H9 (cell line): Measurements from ENCODE around the gene BACE2. TPM values are rescaled to one million over a fixed set of nuclear protein-coding genes. Genes with fewer than 3 reads are reported as not detected.

ENCODE experiments used
- DNase-seq: peaks from one replicate; pipeline ENCODE4 v3.0.0-alpha.2; 2017
- H2AFZ ChIP-seq: one replicate; pipeline ENCODE4 v1.6.1; 2013; ENCODE audit warnings: mild to moderate bottlenecking, low read length, control low read depth, moderate library complexity
- H2AK5ac ChIP-seq: 2 replicates; pipeline ENCODE4 v1.6.1; 2013; ENCODE audit warnings: low read length, control low read depth, mixed read lengths; ENCODE audit not compliant: insufficient read length
- H2BK120ac ChIP-seq: one replicate; pipeline ENCODE4 v1.6.1; 2013; ENCODE audit warnings: low read depth, mild to moderate bottlenecking, low read length, control low read depth, inconsistent platforms; ENCODE audit not compliant: poor library complexity, severe bottlenecking
- H2BK12ac ChIP-seq: 2 replicates; pipeline ENCODE4 v1.6.1; 2013; ENCODE audit warnings: low read length, control low read depth, mixed read lengths, low read depth; ENCODE audit not compliant: insufficient read length
- H2BK15ac ChIP-seq: 2 replicates; pipeline ENCODE4 v1.6.1; 2013; ENCODE audit warnings: low read depth, low read length, control low read depth
- H2BK20ac ChIP-seq: one replicate; pipeline ENCODE4 v1.6.1; 2013; ENCODE audit warnings: low read depth, mild to moderate bottlenecking, low read length, control low read depth, inconsistent platforms; ENCODE audit not compliant: poor library complexity, severe bottlenecking
- H2BK5ac ChIP-seq: 2 replicates; pipeline ENCODE4 v1.6.1; 2013; ENCODE audit warnings: low read length, control low read depth, mixed read lengths; ENCODE audit not compliant: insufficient read length
- H3K14ac ChIP-seq: 2 replicates; pipeline ENCODE4 v1.6.1; 2013; ENCODE audit warnings: low read length, control low read depth; ENCODE audit not compliant: insufficient read depth
- H3K18ac ChIP-seq: 2 replicates; pipeline ENCODE4 v1.6.1; 2013; ENCODE audit warnings: low read depth, mild to moderate bottlenecking, mixed read lengths, low read length, control low read depth; ENCODE audit not compliant: insufficient read length
- H3K23ac ChIP-seq: 2 replicates; pipeline ENCODE4 v1.6.1; 2013; ENCODE audit warnings: low read length, control low read depth, mixed read lengths, low read depth; ENCODE audit not compliant: insufficient read length
- H3K23me2 ChIP-seq: 2 replicates; pipeline ENCODE4 v1.6.1; 2013; ENCODE audit warnings: low read depth, mild to moderate bottlenecking, mixed read lengths, low read length, control low read depth; ENCODE audit not compliant: insufficient read length, poor library complexity, severe bottlenecking
- H3K27ac ChIP-seq: 2 replicates; pipeline ENCODE4 v1.5.1; 2013; ENCODE audit warnings: low read length, control low read depth, mixed read lengths, low read depth; ENCODE audit not compliant: insufficient read length
- H3K27me3 ChIP-seq: 2 replicates; pipeline ENCODE4 v1.6.1; 2013; ENCODE audit warnings: low read length, control low read depth, inconsistent platforms; ENCODE audit not compliant: insufficient read depth
- H3K4ac ChIP-seq: 2 replicates; pipeline ENCODE4 v1.6.1; 2013; ENCODE audit warnings: low read depth, mild to moderate bottlenecking, control low read depth, inconsistent platforms, low read length, moderate library complexity
- H3K4me1 ChIP-seq: 2 replicates; pipeline ENCODE4 v1.6.1; 2013; ENCODE audit warnings: low read length, control low read depth, inconsistent platforms; ENCODE audit not compliant: insufficient read depth
- H3K4me2 ChIP-seq: 2 replicates; pipeline ENCODE4 v1.6.1; 2013; ENCODE audit warnings: low read length, control low read depth, mixed read lengths; ENCODE audit not compliant: insufficient read length, insufficient read depth
- H3K56ac ChIP-seq: 2 replicates; pipeline ENCODE4 v1.6.1; 2013; ENCODE audit warnings: low read depth, mild to moderate bottlenecking, mixed read lengths, low read length, control low read depth; ENCODE audit not compliant: insufficient read length
- H3K79me1 ChIP-seq: 2 replicates; pipeline ENCODE4 v1.6.1; 2013; ENCODE audit warnings: low read depth, mild to moderate bottlenecking, moderate library complexity, low read length, control low read depth, inconsistent platforms; ENCODE audit not compliant: insufficient read depth, poor library complexity, severe bottlenecking
- H3K79me2 ChIP-seq: 2 replicates; pipeline ENCODE4 v1.6.1; 2013; ENCODE audit warnings: low read length, control low read depth, inconsistent platforms; ENCODE audit not compliant: insufficient read depth
- H3K9ac ChIP-seq: 2 replicates; pipeline ENCODE4 v1.6.1; 2013; ENCODE audit warnings: low read length, control low read depth, mixed read lengths; ENCODE audit not compliant: insufficient read length; ENCODE audit errors: extremely low read depth
- H3K9me3 ChIP-seq: one replicate; pipeline ENCODE4 v1.6.1; 2013; ENCODE audit warnings: low read depth, low read length, inconsistent platforms; ENCODE audit not compliant: control insufficient read depth
- H3T11ph ChIP-seq: one replicate; pipeline ENCODE4 v1.6.1; 2013; ENCODE audit warnings: mild to moderate bottlenecking, low read length, control low read depth, inconsistent platforms
- H4K20me1 ChIP-seq: one replicate; pipeline ENCODE4 v1.6.1; 2013; ENCODE audit not compliant: control insufficient read depth, insufficient read length, insufficient read depth
- H4K5ac ChIP-seq: 2 replicates; pipeline ENCODE4 v1.6.1; 2013; ENCODE audit warnings: low read depth, mild to moderate bottlenecking, mixed read lengths, low read length, control low read depth; ENCODE audit not compliant: insufficient read length
- H4K8ac ChIP-seq: replicated peaks from 2 replicates; pipeline ENCODE4 v1.6.1; 2013; ENCODE audit warnings: low read length, control low read depth, mixed read lengths, low read depth; ENCODE audit not compliant: insufficient read length
- H4K91ac ChIP-seq: 2 replicates; pipeline ENCODE4 v1.6.1; 2013; ENCODE audit warnings: low read depth, mild to moderate bottlenecking, moderate library complexity, mixed read lengths, low read length, control low read depth; ENCODE audit not compliant: insufficient read length
- H3K27ac Mint-ChIP-seq, 3 experiments: 2 replicates in 2 of 3; 3 replicates in 1 of 3; pipeline ENCODE4 v1.8.0; 2020 to 2021; ENCODE audit warnings: mixed read lengths in 3 of 3, mild to moderate bottlenecking in 1 of 3, moderate library complexity in 1 of 3
- H3K27me3 Mint-ChIP-seq: 2 replicates; pipeline ENCODE4 v1.8.0; 2021; ENCODE audit warnings: low read depth, mild to moderate bottlenecking, moderate library complexity, mixed read lengths
- H3K36me3 Mint-ChIP-seq, 3 experiments: 2 replicates in 2 of 3; 3 replicates in 1 of 3; pipeline ENCODE4 v1.8.0; 2020 to 2021; ENCODE audit warnings: low read depth in 3 of 3, mixed read lengths in 3 of 3; ENCODE audit not compliant: insufficient read depth in 1 of 3
- H3K4me1 Mint-ChIP-seq, 2 experiments: 2 replicates each; pipeline ENCODE4 v1.8.0; 2020; ENCODE audit warnings: mixed read lengths in 2 of 2
- H3K4me3 Mint-ChIP-seq, 2 experiments: 2 replicates in 1 of 2; 3 replicates in 1 of 2; pipeline ENCODE4 v1.8.0; 2020 to 2021; ENCODE audit warnings: mild to moderate bottlenecking in 2 of 2, mixed read lengths in 2 of 2, moderate library complexity in 1 of 2
- H3K9me3 Mint-ChIP-seq, 2 experiments: 2 replicates in 1 of 2; 3 replicates in 1 of 2; pipeline ENCODE4 v1.8.0; 2020; ENCODE audit warnings: mild to moderate bottlenecking in 2 of 2, mixed read lengths in 2 of 2, moderate library complexity in 1 of 2
- WGBS: extraction: QIAGEN DNeasy Blood & Tissue Kit; methylation state at CpG from one replicate; pipeline ENCODE4 v1.1.7; 2013; ENCODE audit warnings: missing lambda C conversion rate, low lambda C conversion rate, mixed read lengths; ENCODE audit not compliant: insufficient read length; ENCODE audit errors: extremely low coverage; 5-methylcytosine and 5-hydroxymethylcytosine counted together
- total RNA-seq: library from RNA; stranded (reverse); gene quantifications from 2 replicates; pipeline ENCODE4 v1.2.1, GENCODE V29; 2021
- TF ChIP-seq, protein P1 (sequence below): fragments of 200-600 bp; sonication (generic); conservative IDR thresholded peaks from 3 replicates; pipeline ENCODE4 v1.8.0; 2021; ENCODE audit warnings: antibody characterized with exemption, mild to moderate bottlenecking

Gene BACE2
- total RNA-seq, 1 experiment from 2014 or later: 8.0 TPM

DNA sequence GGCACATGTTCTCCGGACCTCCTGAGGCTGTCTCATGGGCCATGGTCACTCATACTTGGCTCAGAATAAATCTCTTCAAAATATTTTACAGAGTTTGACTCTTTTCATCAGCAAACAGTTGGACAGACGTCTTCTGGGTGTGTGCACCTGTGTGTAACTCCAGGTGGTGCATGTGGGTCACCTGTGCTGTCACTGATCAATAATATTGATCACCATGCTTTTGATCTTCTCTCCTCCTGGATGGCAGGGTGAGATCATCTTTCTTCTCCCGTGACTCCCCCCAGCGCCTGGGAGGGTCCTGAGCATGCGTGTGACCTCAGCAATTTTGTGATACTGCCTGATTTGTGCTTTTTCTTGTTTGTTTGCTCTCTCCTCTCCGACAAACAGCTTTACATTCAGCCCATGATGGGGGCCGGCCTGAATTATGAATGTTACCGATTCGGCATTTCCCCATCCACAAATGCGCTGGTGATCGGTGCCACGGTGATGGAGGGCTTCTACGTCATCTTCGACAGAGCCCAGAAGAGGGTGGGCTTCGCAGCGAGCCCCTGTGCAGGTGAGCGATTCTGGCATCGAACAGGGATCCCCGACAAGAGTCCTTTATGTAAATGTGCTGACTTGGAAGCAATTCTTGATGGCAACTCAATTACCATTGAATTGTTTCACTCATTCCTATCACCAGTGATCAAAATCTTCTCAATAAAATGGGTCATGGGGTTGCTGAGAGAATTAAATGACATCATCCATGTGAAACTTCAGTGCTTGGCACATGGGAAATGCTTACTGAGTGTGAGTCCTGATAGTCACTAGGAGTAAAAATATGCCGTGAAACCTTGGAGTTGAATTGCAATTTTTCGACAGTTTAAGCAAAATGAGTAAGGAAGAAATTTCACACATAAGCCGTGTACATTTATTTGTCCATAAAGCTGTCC is 89.1 kb downstream of the BACE2 start:
- Histone ChIP-seq H4K5ac (no peak overlapping the region), H3K23me2 (no peaks in the 10 kb centered on the region), H3K79me1 (no peaks in the 10 kb centered on the region), H3K4ac (no peak overlapping the region), H2BK15ac (no peak overlapping the region), H3T11ph (no peak overlapping the region), H4K20me1 (no peaks in the 10 kb centered on the region), H2AFZ (no peak overlapping the region), H3K27ac (no peak overlapping the region), H2BK12ac (no peak overlapping the region), H2BK5ac (no peak overlapping the region), H2BK20ac (no peak overlapping the region), H4K91ac (no peak overlapping the region), H3K14ac (no peak overlapping the region; the same call in 1 of the 2 replicates), H3K4me1 (no peaks in the 10 kb centered on the region), H4K8ac (no peak overlapping the region), H2BK120ac (no peak overlapping the region), H3K27me3 (no peaks in the 10 kb centered on the region), H2AK5ac (no peak overlapping the region), H3K79me2 (no peaks in the 10 kb centered on the region), H3K9me3 (no peaks in the 10 kb centered on the region), H3K23ac (no peak overlapping the region), H3K4me2 (no peak overlapping the region), H3K56ac (no peak overlapping the region), H3K18ac (no peak overlapping the region), H3K9ac (no peak overlapping the region)
- DNase-seq: no peak
- H3K27me3 Mint-ChIP-seq: no peaks in the 10 kb centered on the region; the same call in 1 of the 2 replicates
- TF ChIP-seq, protein P1, sequence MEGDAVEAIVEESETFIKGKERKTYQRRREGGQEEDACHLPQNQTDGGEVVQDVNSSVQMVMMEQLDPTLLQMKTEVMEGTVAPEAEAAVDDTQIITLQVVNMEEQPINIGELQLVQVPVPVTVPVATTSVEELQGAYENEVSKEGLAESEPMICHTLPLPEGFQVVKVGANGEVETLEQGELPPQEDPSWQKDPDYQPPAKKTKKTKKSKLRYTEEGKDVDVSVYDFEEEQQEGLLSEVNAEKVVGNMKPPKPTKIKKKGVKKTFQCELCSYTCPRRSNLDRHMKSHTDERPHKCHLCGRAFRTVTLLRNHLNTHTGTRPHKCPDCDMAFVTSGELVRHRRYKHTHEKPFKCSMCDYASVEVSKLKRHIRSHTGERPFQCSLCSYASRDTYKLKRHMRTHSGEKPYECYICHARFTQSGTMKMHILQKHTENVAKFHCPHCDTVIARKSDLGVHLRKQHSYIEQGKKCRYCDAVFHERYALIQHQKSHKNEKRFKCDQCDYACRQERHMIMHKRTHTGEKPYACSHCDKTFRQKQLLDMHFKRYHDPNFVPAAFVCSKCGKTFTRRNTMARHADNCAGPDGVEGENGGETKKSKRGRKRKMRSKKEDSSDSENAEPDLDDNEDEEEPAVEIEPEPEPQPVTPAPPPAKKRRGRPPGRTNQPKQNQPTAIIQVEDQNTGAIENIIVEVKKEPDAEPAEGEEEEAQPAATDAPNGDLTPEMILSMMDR: no peak
- peaks cover 13 to 16% of the 10 kb centered on the region in 2 experiments for H3K9me3 Mint-ChIP-seq
- no peak overlapping the region for H3K4me3 Mint-ChIP-seq
- H3K27ac Mint-ChIP-seq: no peak overlapping the region
- peaks cover 0 to 2% of the 10 kb centered on the region in 2 experiments; a peak in 1 of 4 replicates for H3K4me1 Mint-ChIP-seq
- H3K36me3 Mint-ChIP-seq: peaks cover 22 to 40% (median 26%) of the 10 kb centered on the region in 3 experiments
- no CpG with 5 or more reads among the region's 22 CpGs for WGBS
